Transverse colon (tissue), 1 donor: Measurements from ENCODE around the gene ZNF669.

ENCODE experiments used
- EP300 ChIP-seq: sonication (generic); formaldehyde crosslinking; IDR thresholded peaks from one replicate; pipeline ENCODE4 v1.6.1; 2017; ENCODE audit warnings: antibody characterized with exemption, low read depth
- POLR2A ChIP-seq: fragments of 450-650 bp; IDR thresholded peaks from one replicate; pipeline ENCODE4 v1.6.1; 2016; ENCODE audit warnings: antibody characterized with exemption, mild to moderate bottlenecking, moderate library complexity

GRCh38 chr1:247088967-247089366 lies 15.2 kb downstream of the ZNF669 start:
- no peak for TF ChIP-seq POLR2A
- TF ChIP-seq EP300, result no peak
